NCI-H2171 (cell line): ENCODE data around the gene RNASE13.
"Not testable (repeated sequence)": the region's sequence is repeated elsewhere in the genome, so short reads cannot be mapped to it uniquely, and the experiment has no call there.

ENCODE experiments used
- DNase-seq: peaks from one replicate; lab custom pipeline; 2025; lab: John Stamatoyannopoulos, UW

The RNASE13 gene

DNA sequence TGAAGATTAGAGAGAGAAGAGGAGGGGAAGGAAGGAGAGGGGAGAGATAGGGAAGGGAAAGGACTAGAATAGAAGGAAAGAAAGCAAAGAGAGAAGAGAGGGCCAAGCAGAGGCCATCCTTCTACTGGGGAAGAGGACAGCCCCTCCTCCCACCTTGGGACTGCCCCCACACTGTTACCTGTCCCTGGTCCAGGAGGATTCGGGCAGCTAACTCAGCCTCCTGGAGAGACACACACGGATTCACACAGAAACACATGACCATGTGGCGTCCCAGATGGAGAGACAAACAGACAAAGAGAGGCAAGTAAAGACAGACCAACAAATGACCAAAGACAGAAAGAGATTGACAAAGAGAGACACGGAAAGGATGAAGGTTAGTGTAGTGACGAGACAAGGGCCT, 11.9 kb downstream of the RNASE13 start:
- DNase-seq, result no peak

DNA sequence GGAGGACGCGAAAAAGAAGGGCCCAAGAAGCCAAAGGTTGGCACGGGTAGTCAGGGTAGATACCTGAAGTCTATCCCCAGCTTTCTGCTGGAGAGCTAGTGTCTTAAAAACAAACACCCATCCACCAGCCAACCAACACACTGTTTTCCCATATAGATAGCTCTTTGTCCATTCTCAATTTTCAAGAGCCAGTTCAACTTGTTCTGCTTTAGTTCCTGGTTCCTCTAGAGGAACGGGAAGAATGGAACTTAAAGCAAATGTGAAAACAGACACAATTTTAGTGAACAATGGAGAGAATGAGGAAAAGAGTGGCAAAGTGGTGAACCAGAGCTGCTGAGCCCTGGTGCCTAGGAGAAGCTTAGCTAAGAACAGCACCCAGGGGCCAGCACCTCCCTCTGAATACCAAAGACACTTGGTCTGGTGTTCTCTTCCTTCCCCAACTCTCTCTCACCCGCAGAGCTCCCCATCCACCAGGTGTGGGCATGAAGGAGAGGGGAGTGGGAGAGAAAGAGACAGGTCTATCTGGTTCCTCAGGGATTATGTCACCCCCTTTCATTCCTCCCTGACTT, 13.5 kb downstream of the RNASE13 start:
- DNase-seq, result no peak

- no peak for DNase-seq
Observed at GRCh38 chr14:21019366-21019765, 15.2 kb downstream of the RNASE13 start.

GRCh38 chr14:21018781-21019180, 15.8 kb downstream of the RNASE13 start:
- no peak for DNase-seq

GRCh38 chr14:21018286-21018685, 16.3 kb downstream of the RNASE13 start:
- DNase-seq, result no peak

GRCh38 chr14:21017528-21018245, 16.9 kb downstream of the RNASE13 start:
- DNase-seq, result no peak

GRCh38 chr14:21016413-21017190, 18.0 kb downstream of the RNASE13 start:
- DNase-seq, result no peak

DNA sequence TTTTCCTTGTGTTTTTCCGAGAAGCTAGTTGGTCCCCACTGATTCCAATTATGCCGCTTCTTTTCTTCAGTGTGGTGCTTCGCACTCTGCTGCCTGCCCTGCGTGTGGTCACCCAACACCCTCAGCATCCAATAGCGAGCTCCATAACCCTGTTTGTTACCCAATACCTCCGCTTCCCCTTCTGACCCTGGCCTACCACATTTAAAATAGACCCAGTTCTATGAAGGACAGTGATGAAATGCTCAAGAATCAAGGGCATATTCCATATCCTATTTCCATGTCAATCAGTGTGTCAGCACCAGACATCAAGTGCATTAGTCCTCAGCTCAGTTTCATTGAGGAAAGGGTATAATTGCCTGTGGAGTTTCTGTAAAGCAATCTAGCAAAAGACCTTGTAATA, 19.3 kb downstream of the RNASE13 start:
- no peak for DNase-seq

DNA sequence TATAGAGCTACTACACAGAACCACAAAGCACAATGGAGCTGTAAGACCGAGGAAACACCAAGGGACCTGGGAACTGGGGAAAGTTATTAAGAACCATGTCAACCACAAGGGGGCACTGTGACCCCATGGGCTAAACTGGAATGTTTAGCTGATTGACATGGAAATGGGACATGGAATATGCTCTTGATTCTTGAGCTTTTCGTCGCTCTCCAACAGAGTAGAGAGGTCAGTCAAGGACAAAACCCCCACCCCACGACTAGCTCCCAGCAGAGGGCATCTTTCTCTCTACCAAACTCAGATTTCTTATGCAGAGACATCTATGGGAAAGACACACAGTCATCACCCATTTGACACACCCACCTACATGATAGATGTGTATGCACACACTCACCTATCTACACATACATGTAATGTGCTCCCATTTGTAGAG, 19.8 kb downstream of the RNASE13 start:
- peak; percentile 94 for DNase-seq

- no peak for DNase-seq
Observed at GRCh38 chr14:21011136-21011535, 23.5 kb downstream of the RNASE13 start.

GRCh38 chr14:21009721-21010120, 24.9 kb downstream of the RNASE13 start:
- DNase-seq, result not testable (repeated sequence)

DNA sequence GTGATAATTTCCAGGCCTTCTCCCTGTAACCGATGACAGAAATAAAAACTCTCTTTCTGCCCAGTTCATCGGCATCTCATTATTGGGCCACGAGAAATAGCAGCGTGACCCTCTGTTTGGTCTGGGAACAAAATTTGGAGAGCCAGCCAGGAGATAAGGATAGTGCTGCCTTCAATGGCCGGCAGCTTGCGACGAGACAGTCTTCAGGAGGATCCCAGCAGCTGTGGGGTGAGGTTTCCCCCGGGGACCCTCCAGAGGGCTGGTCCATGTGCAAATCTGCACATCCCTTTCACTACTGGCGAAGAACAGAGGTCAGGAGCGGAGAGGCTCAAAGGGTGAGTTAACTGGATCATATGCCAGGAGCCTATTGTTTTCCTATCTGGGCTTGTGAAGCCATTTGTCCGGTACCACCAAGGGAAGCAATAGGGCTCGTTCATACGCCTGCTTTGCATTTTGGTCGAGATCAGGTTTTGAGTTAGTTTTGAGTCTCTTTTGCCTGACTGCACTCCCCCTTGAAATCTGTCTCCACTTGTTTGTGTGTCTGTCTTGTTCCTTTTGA, 30.7 kb downstream of the RNASE13 start:
- no peak for DNase-seq

GRCh38 chr14:21001218-21001617, 33.4 kb downstream of the RNASE13 start:
- no peak for DNase-seq

DNA sequence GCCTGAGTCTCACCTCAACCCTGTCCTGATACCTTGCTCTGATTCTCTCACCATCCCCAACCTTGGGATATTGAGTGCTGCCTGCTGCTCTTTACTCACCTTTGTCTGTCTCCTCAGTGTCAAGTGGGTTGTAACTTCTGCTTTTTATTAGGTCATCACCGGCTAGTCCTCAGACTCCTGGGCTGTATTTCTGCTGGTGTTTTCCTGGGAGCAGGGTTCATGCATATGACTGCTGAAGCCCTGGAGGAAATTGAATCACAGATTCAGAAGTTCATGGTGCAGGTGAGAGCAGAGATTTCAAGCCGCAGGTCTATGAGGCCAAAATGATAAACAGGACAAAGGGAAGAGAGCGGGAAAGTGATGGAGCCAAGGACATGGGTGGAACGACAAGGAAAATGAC, 35.0 kb downstream of the RNASE13 start:
- no peak for DNase-seq

GRCh38 chr14:20998674-20999366, 35.8 kb downstream of the RNASE13 start, which contains the start of gene SLC39A2:
TSS of gene SLC39A2 (plus strand) at chr14:20999293. CDS start at chr14:20999447, 154 bp downstream.
- DNase-seq, result no peak

DNA sequence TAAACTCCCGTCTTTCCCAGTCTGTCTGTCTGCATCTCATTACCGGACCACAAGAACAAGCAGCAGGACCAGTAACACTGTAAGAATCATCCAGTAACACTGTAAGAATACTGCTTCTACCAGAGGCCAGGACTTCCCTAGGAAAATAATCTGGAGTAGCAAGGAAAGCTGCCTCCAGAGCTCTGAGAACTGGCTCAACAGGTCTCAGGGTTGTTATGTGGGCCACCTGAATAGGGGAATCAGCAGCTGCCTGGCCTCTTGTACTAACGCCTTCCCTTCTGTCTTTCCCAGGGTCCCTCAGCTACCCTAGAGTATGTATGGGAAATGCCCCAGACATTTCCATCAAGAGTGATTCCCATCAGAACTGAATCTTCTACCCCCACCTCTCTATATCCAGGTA, 36.5 kb downstream of the RNASE13 start:
- DNase-seq, result no peak

DNA sequence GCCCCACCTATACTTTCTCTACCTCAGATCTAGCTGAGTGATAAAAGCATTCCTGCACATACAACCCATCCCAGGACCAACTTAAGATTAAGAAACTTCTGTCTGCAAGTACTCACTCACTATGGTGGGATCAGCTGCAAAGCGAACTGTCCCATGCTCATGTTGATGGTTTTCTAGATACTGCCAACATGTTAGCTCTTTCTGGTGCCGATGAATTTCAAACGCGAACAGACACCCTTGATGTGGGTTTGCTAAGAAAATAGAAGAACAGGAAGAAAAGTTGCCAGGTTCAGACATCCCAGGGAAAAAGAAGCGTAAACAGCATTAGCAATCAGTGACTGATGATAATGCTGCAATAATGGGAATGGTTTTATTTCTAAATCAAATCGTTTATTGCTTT, 37.0 kb downstream of the RNASE13 start:
- DNase-seq, result no peak

GRCh38 chr14:20997115-20997514, 37.5 kb downstream of the RNASE13 start:
- no peak for DNase-seq

GRCh38 chr14:20996521-20996920, 38.1 kb downstream of the RNASE13 start:
- DNase-seq, result no peak

GRCh38 chr14:20989787-20990600, 44.6 kb downstream of the RNASE13 start, which contains the start of gene METTL17:
TSS of gene METTL17 (plus strand) at chr14:20989980. CDS start at chr14:20990003, 23 bp downstream.
- peak; percentile 99 for DNase-seq

GRCh38 chr14:20989471-20989786, 45.2 kb downstream of the RNASE13 start:
- DNase-seq, result no peak
